Measurements from ENCODE around the gene GNAI1.

GNAI1 gene

GRCh38 chr7:80263333-80263732 is 128.7 kb downstream of the GNAI1 start:
- H3K4me3 ChIP-seq (replicated peaks in 1 of 2; ENCODE audit: low read depth in 2 of 2, low read length in 2 of 2), result peak overlapping the region in 1 of 2 donors; percentile 21
- TF ChIP-seq CTCF (IDR thresholded peaks at IDR 0.05; ENCODE audit: low read depth, low read length), result no peak
- peak; percentile 48 to 63 for DNase-seq (ENCODE audit: low read depth in 2 of 2)

- TF ChIP-seq CTCF (IDR thresholded peaks at IDR 0.05; ENCODE audit: low read depth, low read length), result no peak
- H3K4me3 ChIP-seq (replicated peaks in 1 of 2; ENCODE audit: low read depth in 2 of 2, low read length in 2 of 2), result no peak overlapping the region
- DNase-seq (ENCODE audit: low read depth in 2 of 2), result no peak
Measured at GRCh38 chr7:80263821-80264220, 129.2 kb downstream of the GNAI1 start.

GRCh38 chr7:80264769-80265495 is 130.3 kb downstream of the GNAI1 start:
- TF ChIP-seq CTCF (IDR thresholded peaks at IDR 0.05; ENCODE audit: low read depth, low read length), result no peak
- no peak overlapping the region for H3K4me3 ChIP-seq (replicated peaks in 1 of 2; ENCODE audit: low read depth in 2 of 2, low read length in 2 of 2)
- no peak for DNase-seq (ENCODE audit: low read depth in 2 of 2)

- DNase-seq (ENCODE audit: low read depth in 2 of 2), result no peak
- no peak for TF ChIP-seq CTCF (IDR thresholded peaks at IDR 0.05; ENCODE audit: low read depth, low read length)
- no peak overlapping the region for H3K4me3 ChIP-seq (replicated peaks in 1 of 2; ENCODE audit: low read depth in 2 of 2, low read length in 2 of 2)
Measured at GRCh38 chr7:80272560-80273239, 138.1 kb downstream of the GNAI1 start.

GRCh38 chr7:80273327-80273726 is 138.7 kb downstream of the GNAI1 start:
- TF ChIP-seq CTCF (IDR thresholded peaks at IDR 0.05; ENCODE audit: low read depth, low read length), result no peak
- DNase-seq (ENCODE audit: low read depth in 2 of 2), result peak; percentile 64 to 70
- no peak overlapping the region for H3K4me3 ChIP-seq (replicated peaks in 1 of 2; ENCODE audit: low read depth in 2 of 2, low read length in 2 of 2)

GRCh38 chr7:80275192-80275605 is 140.6 kb downstream of the GNAI1 start:
- no peak for DNase-seq (ENCODE audit: low read depth in 2 of 2)
- no peak for TF ChIP-seq CTCF (IDR thresholded peaks at IDR 0.05; ENCODE audit: low read depth, low read length)
- no peak overlapping the region for H3K4me3 ChIP-seq (replicated peaks in 1 of 2; ENCODE audit: low read depth in 2 of 2, low read length in 2 of 2)
